CMK (cell line): Measurements from ENCODE around the gene NOG.

Experiments used
- DNase-seq: peaks from one replicate; pipeline ENCODE4 v3.0.0-alpha.2; 2010; ENCODE audit warnings: low read depth

Gene NOG

DNA sequence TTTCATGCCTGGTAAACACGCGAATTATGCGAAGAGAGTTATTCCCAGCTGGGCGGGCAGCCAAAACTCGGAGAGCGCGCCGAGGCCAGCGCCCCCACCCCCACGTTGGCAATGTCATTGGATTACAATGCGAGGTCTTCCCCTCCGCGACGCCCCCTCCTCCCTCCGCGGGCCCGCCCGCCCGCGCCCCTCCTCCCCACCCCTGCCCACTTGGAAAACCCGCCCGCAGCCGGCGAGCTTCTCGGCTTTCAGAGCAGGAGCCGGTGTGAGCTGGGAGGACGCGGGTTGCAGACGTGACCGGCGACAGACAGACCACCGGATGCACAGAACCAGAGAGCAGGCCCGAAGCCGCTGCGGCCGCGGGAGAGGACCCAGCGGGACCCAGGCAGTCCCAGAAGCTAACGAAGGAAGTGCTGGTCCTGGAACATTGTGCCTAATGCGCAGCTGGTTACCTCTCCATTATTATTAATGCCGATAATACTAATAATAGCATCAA lies 4.0 kb downstream of the NOG start:
- DNase-seq, result no peak

DNA sequence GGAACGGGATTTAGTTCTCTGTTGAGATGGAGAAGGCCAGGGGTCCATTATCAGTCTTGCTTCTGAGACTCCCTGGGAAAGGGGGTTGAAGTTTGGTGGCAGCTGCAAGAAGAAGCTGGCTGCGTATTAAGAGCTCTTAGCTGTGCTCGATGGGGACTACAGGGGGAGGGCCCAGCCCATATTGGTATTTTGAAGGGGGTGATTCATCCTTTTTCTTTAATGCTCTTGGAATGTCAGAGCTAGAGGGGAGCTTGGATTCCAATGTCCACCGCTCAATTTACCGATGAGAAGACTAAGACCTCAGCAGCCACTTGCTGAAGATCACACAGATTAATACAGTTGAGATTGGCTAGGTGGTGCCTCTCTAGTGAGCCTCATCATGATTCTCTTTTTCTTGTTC lies 5.0 kb downstream of the NOG start:
- no peak for DNase-seq

DNA sequence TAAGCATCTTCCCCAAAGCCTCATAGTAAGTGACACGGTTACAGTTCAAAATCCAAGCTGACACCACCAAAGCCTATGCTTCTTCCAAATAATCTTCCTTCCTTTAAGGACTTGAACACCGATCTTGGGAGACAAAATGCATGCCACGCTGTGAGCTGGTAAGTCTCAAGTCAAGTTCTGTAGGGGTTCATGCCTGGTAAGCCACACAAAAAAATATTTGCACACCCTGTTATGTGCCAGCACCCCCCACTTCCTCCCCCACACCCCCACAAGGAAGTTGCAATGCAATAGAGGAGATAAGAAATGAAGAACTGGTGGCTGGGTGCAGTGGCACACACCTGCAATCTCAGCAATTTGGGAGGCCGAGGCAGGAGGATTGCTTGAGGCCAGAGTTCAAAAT lies 5.6 kb downstream of the NOG start:
- no peak for DNase-seq

DNA sequence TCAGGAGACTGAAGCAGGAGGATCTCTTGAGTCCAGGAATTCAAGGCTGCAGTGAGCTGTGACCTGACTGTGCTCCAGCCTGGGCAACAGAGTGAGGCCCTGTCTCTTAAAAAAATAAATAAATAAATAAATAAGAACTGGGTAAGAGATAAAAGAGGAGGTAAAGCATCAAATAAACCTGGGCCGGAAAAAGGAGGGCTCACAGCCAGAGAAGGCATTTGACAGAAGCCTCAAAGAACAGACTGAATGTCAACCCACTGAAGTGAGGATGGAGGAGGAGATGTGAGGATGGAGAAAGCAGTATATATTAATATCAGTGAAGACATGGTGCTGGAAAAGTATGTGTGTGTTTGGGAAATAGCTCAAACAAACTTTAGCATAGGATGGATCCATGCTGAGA lies 6.1 kb downstream of the NOG start:
- no peak for DNase-seq

DNA sequence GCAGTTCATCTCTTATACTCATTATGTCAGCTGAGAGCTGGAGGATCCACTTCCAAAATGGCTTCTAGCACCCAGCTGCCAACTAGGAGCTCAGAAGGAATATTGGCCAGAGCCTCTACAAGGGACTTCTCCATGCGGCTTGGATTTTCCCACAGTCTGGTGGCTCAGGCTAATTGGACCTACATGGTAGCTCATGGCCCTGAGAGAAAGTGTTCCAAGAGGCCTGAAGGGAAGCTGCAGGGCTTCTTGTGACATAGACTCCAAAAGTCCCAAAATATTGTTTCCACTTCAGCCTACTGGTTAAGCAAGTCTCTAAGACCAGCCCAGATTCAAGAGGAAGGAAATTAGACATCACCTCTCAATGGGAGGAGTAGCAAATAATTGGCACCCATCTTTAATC lies 6.8 kb downstream of the NOG start:
- DNase-seq, result no peak

DNA sequence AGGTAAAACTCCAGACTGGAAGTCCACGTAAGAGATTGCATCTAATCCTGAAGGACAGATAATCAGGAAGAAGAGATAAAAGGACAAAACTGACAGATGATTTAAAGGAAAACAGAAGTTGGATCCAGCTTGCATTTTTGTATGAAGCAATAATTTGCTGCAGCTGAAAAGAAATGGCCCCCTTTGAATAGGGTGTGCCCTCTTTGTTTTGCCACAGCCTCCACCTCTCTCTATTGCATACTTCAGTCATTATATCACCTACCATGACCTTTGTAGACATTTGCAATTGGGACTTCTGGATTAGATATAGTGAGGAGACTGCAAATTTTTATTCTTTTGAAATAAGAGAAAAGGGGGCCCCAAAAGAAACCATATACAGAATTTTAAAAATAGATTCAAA lies 8.1 kb downstream of the NOG start:
- DNase-seq, result no peak

DNA sequence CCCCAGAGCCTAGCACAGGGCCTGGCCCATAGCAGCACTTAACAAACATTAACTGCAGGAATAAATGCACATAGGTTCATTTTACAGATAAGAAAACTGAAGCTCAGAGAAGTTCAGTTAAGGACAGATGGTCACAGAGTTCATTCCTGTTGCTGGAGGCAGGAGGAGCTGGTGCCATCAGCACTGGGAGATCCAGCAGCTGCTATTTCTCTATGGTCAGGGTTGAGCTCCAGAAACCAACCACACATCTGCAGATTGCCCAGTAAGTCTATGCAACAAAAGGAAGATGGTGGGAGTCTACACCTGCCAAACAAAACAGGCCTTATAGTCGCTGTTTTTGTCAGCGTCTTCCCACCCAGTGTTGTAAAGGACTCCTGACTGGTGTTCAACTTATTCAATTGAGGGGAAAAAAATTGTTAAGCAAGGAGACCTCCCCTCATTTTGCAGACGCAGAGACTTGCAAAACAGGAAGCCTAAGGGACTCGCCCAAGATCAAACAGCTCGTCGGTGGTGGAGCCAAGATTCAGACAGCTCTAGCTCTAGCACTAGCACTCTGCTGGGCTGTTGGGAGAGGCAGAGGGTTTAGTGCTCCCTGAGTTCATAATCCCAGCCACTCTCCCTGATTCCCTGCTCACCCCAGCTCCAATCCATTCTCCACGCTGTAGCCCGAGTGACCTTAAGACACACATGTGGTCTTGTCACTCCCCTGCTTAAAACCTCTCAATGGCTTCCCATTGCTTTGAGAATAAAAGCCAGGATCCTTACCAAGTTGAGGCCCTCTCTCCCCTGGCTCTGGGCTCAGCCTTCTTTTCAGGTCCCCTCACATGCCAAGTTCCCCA lies 9.0 kb downstream of the NOG start:
- DNase-seq, result no peak

DNA sequence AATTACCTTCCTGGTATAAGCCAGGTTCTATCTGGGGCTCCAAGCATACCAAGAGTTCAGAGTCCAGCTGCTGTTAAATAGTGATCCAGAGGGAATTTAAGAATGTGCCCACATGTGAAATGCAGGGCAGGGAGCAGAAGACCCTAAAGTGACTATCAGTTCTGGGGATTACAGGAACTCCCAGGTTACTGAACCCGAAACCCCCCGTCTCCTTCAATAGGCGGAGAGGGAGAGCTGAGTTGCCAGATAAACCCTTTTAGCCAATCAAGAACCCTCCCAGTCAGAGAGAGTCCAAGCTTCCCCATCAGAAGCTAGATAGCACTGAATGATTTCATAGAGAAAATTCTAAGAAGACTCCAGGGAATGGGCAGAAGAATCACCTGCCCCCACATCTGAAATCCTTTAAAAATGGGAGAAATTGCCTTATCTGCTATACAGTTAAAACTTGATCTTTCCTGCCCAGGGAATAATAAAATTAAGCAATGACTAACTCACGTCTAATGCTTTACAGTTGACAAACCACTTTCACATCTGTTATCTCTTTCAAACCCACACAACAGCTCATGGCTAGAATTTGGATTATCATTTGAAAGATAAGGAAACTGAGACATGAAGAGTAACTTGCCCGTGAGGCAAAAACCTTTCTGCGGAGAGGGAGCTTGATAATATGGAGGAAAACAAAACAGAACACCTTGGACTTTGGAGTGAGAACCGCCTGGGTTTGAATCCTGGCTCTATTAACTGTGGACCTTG lies 10.2 kb downstream of the NOG start:
- no peak for DNase-seq

DNA sequence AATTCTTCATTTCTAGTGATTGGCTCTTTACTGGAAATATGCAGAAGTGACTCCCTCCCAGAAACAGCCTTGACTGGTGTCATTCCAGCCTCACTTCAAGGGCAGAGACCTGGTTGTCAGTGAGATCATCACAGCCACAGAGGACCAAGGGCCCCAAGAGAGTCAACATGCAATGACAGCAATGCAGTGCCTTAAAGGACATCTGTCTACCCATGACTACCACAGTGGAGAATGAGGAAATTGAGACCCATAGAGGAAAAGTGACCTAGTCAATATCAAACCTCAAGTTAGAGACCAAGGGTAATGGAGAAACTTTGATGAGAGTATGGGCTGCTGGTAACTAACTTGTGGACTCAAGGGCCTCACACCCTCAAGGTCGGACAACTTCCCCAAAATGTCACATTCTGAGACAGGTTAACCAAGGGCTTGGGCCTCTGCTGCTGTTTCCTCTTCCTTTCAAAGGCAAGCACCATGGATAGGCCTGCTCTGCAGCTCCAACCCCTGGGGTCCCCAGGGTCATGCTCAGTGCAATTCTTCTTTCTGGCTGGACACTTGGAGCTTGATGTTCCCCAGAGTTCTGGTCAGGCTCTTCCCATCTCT lies 11.3 kb downstream of the NOG start:
- no peak for DNase-seq

DNA sequence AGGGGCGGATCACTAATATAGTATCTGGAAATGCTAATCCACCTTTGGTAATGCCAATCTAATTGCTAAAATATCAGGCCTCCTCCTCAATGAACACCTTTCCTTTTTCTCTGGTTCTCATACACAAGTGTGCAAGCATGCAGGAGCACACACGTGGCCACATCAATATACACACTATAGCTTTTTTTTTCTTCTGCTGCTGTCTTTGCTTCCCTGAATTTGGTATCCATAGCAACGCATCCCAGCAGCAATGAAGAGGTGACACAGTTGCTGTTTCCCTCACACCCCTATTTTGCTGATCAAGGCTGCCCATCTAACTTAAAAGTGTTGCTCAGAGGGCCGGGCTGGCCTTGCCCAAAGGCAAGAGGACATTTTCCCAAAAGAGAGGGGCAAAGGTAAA lies 15.4 kb downstream of the NOG start:
- no peak for DNase-seq

DNA sequence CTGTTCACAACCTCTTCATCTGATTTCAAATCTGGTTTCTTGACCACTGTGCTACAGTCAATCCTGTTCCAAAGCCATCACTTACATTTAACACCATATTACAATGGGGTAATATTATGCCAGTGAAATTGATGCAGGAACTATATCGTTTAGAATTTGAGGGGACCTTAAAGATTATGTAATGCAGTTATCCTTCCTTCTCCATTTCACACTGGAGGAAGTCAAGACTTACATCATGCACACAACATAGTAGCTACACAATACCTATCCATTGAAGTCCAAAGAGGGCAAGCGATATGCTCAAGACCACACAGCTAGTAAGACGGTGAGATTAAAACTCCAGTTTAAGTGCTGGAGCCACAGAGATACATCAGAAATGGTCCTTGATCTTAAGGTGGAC lies 16.8 kb downstream of the NOG start:
- DNase-seq, result no peak

DNA sequence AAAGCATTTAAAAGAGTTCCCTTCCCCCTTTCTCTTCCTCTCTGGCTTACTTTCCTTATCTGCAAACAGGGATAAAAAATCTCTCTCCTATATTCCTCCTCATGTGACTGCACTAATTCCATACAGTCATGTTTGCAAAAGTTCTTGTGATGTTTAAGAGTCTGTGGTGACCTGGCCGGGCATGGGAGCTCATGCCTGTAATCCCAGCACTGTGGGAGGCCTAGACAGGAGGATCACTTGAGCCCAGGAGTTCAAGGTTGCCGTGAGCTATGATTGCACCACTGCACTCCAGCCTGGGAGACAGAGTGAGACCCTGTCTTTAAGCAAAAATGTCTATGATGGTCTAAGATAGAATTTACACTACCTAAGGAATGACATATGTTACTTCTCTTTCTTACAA lies 19.6 kb downstream of the NOG start:
- DNase-seq, result no peak

DNA sequence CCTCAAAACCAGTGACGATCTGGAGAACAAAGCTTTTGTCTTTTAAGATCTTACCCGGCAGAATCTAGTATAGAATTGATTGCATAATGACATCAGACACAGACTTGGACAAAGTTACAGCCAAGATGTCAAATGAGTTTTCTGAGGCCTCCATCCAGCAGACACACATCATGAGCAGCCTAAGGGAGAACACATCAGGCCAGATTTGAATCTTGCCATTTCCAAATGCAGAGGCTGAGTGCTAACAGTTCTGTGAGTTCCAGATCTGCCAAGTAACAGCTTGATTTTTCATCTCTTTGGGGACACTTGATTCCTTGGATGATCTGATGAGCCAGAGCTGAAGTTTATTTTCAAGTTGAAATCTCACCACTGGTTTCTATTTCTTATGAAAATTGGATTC lies 21.0 kb downstream of the NOG start:
- DNase-seq, result no peak

DNA sequence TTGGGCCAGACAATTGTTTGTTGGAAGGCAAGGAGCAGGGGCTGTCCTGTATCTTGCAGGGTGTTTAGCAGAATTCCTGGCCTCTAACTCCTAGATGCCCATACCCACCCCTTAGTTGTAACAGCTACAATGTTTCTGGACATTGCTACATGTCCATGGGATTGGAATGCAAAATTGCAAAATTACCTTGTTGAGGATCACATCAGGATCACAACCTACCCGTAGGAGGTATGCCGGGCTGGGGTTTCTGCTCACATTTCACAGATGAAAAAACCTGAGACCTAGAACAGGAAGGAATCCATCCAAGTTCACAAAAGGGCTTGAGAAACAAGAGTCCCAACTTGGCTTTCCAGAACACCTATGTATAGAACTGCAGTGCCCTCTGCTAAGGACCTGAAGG lies 22.7 kb downstream of the NOG start:
- DNase-seq, result no peak

DNA sequence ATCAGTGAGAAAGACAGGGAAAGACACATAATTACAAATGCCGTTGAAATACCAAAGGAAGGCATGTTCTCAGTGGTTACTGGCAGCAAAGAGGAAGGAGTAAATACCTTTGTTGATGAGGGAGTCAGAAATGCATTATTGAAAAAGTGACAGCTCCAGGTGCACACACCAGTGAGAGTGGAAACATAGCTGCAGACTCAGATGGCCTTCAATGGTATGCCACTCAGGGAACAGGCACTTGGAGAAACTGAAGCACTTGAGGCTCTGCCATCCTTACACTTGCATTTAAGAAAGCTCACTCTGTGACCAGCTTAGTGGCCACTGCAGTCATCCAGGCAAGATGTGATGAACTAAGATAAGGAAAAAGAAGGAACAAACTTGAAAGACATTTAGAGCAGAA lies 29.9 kb downstream of the NOG start:
- DNase-seq, result no peak

DNA sequence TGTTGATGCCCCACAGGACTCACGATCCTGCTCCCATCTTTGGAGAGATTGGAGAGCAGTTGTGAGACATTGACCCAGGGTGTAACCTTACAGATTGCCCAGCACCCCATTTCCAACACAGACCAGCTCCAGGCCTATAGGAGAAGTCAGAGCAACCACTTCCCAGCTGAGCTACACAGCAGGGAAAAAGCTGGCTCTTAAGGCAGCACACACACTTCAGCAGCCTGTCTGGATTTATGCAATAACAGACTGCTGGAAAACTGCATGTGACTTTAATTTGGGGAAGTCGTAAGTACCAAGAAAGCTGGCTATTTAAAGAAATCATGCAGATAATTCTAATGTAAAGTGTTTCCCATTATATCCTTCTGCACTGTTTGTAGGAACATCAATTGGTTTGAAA lies 30.8 kb downstream of the NOG start:
- DNase-seq, result no peak

DNA sequence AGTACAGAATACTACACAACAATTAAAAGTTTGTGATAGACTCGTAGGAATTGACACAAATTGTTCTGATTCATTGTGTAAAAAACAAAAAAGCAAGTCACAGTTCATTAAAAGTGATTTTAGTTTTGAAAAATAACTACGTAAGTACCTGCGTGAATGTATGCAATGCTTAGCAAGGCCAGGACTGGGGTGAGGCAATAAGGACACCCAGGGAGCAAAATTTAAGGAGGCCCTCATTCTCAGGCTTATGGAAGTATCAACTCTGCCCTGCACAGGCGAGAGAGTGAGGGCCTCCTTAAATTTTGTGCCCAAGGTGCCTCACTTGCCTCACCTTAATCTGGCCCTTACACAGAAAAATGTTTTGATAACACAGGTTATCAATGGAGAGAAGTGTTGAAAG lies 31.4 kb downstream of the NOG start:
- DNase-seq, result no peak

DNA sequence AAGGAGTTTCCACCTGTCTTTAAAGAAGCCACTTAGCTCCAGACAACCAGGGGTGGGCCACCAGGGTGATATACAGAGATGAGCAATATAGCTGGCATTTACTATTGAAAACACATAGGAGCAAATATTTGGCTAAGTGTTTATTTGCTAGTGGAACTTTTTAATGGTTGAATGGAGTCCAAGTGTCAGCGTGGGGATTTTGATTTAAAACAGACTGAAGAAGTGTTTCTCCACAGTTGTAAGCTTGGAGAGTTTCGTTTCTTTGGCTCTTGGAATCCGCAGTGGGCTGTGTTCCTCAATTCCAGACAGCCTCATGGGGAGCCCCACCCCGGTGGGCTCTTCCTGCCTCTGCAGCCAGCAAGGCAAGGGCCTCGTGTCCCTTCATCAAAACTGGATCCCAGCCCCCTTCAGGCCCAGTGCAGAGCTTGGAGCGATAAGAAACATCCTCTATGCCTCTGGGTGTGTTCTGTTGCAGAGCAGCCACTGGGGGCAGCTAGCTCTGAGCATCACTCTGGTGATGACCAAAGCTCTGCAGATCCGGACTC lies 36.1 kb downstream of the NOG start:
- DNase-seq, result no peak

DNA sequence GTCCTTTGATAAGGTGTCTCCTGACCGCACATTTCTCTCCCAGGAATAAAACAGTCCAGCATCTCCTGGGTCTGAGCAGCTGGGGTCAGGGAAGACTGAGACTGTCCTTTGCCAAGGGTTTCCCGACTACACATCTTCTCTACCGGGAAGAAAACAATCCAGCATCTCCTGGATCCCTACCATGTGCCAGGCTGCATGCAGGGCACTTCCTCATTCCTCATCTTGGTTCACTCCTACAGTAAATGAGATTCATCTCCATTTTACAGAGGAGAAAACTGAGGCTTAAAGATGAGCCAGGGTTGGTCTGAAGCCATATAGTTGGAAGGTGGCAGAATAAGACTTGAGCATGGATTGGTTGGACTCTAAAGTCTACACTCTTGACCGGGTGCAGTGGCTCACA lies 36.7 kb downstream of the NOG start:
- no peak for DNase-seq

DNA sequence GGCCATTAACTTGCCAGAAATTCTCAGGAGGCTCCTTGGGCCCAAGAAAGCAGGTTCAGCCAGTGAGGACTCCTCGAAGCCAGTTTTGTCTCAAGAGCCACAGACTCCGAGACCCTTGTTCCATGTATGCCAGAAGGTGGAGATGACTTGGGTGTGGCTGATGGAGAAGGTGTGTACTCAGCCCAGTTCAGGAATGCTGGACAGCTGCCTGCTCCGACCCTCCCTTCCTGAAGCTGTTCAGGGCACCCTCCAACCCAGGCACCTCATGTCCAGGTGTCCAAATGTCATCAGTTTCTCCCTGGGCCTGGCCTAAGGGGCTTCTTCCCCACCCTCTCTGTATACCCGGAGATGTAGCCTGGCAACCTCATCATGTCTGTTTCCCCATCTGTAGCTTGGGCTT lies 40.2 kb downstream of the NOG start:
- DNase-seq, result no peak

DNA sequence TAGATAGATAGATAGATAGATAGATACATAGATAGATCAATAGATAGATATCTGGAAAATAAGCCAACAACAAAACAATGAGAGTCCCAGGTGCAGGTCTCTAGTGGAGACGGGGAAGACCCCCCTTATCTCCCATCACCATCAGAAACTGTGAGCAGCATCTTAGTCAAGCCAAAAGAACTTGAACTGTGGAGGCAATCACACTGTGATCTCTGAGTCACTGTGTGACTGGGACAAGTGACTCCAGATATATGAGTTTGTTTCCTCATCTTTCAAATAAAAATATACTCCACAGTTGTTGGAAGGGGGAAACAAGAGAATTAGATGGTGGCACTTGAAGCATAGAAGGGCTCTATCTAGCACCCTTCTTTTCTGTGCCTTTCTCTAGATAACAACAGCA lies 42.1 kb downstream of the NOG start:
- DNase-seq, result no peak

DNA sequence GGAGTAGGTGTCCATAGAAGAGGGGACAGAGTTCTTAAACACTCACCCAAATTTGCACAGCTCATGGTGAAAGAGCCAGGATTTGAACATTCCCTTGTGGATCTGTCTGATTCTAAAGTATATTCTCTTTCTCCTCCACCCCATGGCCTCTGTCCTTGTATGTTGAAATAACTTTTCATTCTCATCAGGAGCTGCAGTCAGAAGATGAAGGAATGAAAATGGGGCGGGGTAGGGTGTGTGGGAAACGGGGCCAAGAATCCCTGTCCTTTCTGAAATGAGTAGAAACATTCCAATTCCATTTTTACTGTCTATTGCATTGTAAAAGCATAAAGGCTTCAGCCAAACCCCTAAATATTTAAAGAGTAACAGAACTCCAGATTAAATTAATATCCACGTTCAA lies 42.8 kb downstream of the NOG start:
- no peak for DNase-seq

DNA sequence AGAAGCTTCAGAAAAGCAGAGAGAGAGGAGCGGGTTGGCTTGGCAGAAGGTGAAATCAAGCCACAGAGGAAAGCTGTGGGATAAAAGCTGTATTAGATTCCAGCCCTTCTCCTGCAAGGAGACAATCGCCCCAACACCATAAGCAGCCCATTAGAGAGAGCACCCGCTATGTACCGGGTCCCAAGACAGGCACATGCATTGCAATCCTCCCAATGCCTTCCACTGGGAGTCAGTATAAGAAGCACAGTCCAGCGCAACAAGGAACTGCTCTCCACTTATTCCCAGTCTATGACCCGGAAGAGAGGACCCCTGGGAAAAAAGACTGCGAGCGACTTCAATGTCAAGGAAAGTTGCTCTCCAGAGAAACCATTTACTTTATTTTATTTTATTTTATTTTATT lies 43.8 kb downstream of the NOG start:
- no peak for DNase-seq
